Progenitor cell of endocrine pancreas (in vitro differentiated cells): ENCODE results near the gene KAZN. TPM values are rescaled to one million over a fixed set of nuclear protein-coding genes. Genes with fewer than 3 reads are reported as not detected.

Experiments
- DNase-seq: peaks from one replicate; pipeline ENCODE4 v3.0.0; 2021; ENCODE audit warnings: low spot score; ENCODE audit not compliant: unreplicated experiment
- H3K27ac Mint-ChIP-seq: 2 replicates; pipeline ENCODE4 v1.8.0; 2021; ENCODE audit warnings: mild to moderate bottlenecking, moderate library complexity, mixed read lengths
- H3K27me3 Mint-ChIP-seq: 2 replicates; pipeline ENCODE4 v1.8.0; 2021; ENCODE audit warnings: mixed read lengths
- H3K36me3 Mint-ChIP-seq: 2 replicates; pipeline ENCODE4 v1.8.0; 2022; ENCODE audit warnings: mixed read lengths; ENCODE audit not compliant: insufficient read depth
- H3K4me1 Mint-ChIP-seq: 2 replicates; pipeline ENCODE4 v1.8.0; 2021; ENCODE audit warnings: low read depth, mixed read lengths
- H3K4me3 Mint-ChIP-seq: 2 replicates; pipeline ENCODE4 v1.8.0; 2021; ENCODE audit warnings: low read depth, mild to moderate bottlenecking, moderate library complexity, mixed read lengths
- H3K9me3 Mint-ChIP-seq: 2 replicates; pipeline ENCODE4 v1.8.0; 2021; ENCODE audit warnings: low read depth, mixed read lengths
- CTCF ChIP-seq: fragments of 200-600 bp; sonication (generic); IDR thresholded peaks from one replicate; pipeline ENCODE4 v1.5.0; 2021; ENCODE audit warnings: antibody characterized with exemption, mild to moderate bottlenecking; ENCODE audit not compliant: unreplicated experiment
- total RNA-seq: library from RNA; stranded (reverse); gene quantifications from 2 replicates; pipeline ENCODE4 v1.2.1, GENCODE V29; 2021

KAZN gene
- total RNA-seq, 1 donor from 2014 or later, result 12.9 TPM

- Mint-ChIP-seq H3K27ac (no peak overlapping the region), H3K36me3 (no peaks in the 10 kb centered on the region), H3K4me1 (peaks cover 2% of the 10 kb centered on the region), H3K9me3 (no peaks in the 10 kb centered on the region), H3K4me3 (no peak overlapping the region), H3K27me3 (peaks cover 26% of the 10 kb centered on the region)
- DNase-seq, result no peak
- no peak for TF ChIP-seq CTCF
Observed at GRCh38 chr1:15117671-15118325, 519.3 kb downstream of the KAZN start.

GRCh38 chr1:15118579-15118978 lies 520.1 kb downstream of the KAZN start:
- Mint-ChIP-seq H3K4me3 (no peak overlapping the region), H3K27ac (peak overlapping the region; percentile 83), H3K4me1 (peaks cover 2% of the 10 kb centered on the region), H3K36me3 (no peaks in the 10 kb centered on the region), H3K27me3 (peaks cover 24% of the 10 kb centered on the region), H3K9me3 (no peaks in the 10 kb centered on the region)
- no peak for TF ChIP-seq CTCF
- no peak for DNase-seq

- Mint-ChIP-seq H3K4me3 (no peak overlapping the region), H3K36me3 (no peaks in the 10 kb centered on the region), H3K4me1 (no peaks in the 10 kb centered on the region), H3K27me3 (peaks cover 20% of the 10 kb centered on the region), H3K27ac (no peak overlapping the region), H3K9me3 (no peaks in the 10 kb centered on the region)
- no peak for TF ChIP-seq CTCF
- no peak for DNase-seq
Observed at GRCh38 chr1:15120251-15120945, 521.9 kb downstream of the KAZN start.

- Mint-ChIP-seq H3K4me1 (no peaks in the 10 kb centered on the region), H3K9me3 (no peaks in the 10 kb centered on the region), H3K27ac (no peak overlapping the region), H3K27me3 (peaks cover 8% of the 10 kb centered on the region), H3K36me3 (no peaks in the 10 kb centered on the region), H3K4me3 (no peak overlapping the region)
- TF ChIP-seq CTCF, result no peak
- DNase-seq, result no peak
Observed at GRCh38 chr1:15122331-15122730, 523.8 kb downstream of the KAZN start.

GRCh38 chr1:15123270-15123669 lies 524.8 kb downstream of the KAZN start:
- no peak for DNase-seq
- H3K36me3 Mint-ChIP-seq, result no peaks in the 10 kb centered on the region

More at GRCh38 chr1:15123270-15123669, 524.8 kb downstream of the KAZN start:
- H3K27me3 Mint-ChIP-seq, result peaks cover 7% of the 10 kb centered on the region
- no peaks in the 10 kb centered on the region for H3K4me1 Mint-ChIP-seq
- H3K4me3 Mint-ChIP-seq, result no peak overlapping the region
- H3K27ac Mint-ChIP-seq, result no peak overlapping the region
- H3K9me3 Mint-ChIP-seq, result no peaks in the 10 kb centered on the region
- TF ChIP-seq CTCF, result no peak
